GM19099 (cell line): ENCODE results near the gene PDF.

Experiments
- POLR2A ChIP-seq: IDR thresholded peaks from 3 replicates; pipeline ENCODE4 v1.6.1; 2011; ENCODE audit warnings: low read depth; ENCODE audit not compliant: insufficient read length; ENCODE audit errors: extremely low read depth

The PDF gene

DNA sequence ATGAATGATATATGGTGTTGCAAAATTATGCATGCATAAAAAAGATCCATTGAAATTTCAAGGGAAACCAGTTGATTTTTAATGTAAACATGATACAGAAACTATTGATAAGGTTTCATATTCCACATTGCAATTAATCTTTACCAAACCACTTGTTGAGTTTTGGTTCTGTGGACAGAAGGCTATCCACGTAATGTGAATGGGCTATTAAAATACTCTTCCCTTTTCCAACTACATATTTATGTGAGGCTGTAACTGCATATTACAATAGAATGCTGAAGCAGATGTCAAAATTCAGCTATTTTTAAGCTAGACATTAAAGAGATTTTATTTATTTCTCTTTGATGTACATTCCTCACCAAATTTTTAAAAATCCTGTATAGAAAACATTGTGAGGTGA, 53.0 kb downstream of the PDF start:
- TF ChIP-seq POLR2A, result no peak
